ENCODE results near the gene DLG3.
A peak's percentile ranks its signal among the peaks of the same experiment; 100 is the strongest.

Gene DLG3

GRCh38 chrX:70424801-70425200 lies 19.8 kb upstream of the DLG3 start:
- CTCF ChIA-PET, result interaction anchor here (1.5 kb wide), 1 partner anchor 9 kb away, joined by 5 read pairs; no protein-coding TSS in a partner anchor
- no peak for DNase-seq (ENCODE audit: extremely low spot score)
- POLR2A ChIA-PET, result interaction anchor here (3.5 kb wide), 1 partner anchor 9 kb away, joined by 17 read pairs; no protein-coding TSS in a partner anchor
- TF ChIP-seq ELF4 (IDR thresholded peaks at IDR 0.05), result no peak
- TF ChIP-seq FOXK2 (IDR thresholded peaks at IDR 0.05), result no peak
- TF ChIP-seq FOXM1 (IDR thresholded peaks at IDR 0.05; ENCODE audit: borderline replicate concordance), result no peak
- no peak for TF ChIP-seq CTBP1 (IDR thresholded peaks at IDR 0.05; ENCODE audit: borderline replicate concordance)
- no peak for TF ChIP-seq ARNT (IDR thresholded peaks at IDR 0.05)
- TF ChIP-seq SP1 (IDR thresholded peaks at IDR 0.05), result no peak
- no peak for TF ChIP-seq BHLHE40 (IDR thresholded peaks at IDR 0.05; ENCODE audit: borderline replicate concordance)
- TF ChIP-seq TARDBP (IDR thresholded peaks at IDR 0.05), result no peak
- no peak for TF ChIP-seq LEF1 (IDR thresholded peaks at IDR 0.05; ENCODE audit: borderline replicate concordance)

- TF ChIP-seq NFRKB (IDR thresholded peaks at IDR 0.05), result no peak
- no peak for TF ChIP-seq L3MBTL2 (conservative IDR thresholded peaks at IDR 0.05)
- TF ChIP-seq LEF1 (IDR thresholded peaks at IDR 0.05; ENCODE audit: borderline replicate concordance), result no peak
- TF ChIP-seq FOXA1 (IDR thresholded peaks at IDR 0.05), result no peak
- TF ChIP-seq SP1 (IDR thresholded peaks at IDR 0.05), result no peak
- TF ChIP-seq HDGF (IDR thresholded peaks at IDR 0.05; ENCODE audit: borderline replicate concordance), result no peak
- TF ChIP-seq ZNF384 (IDR thresholded peaks at IDR 0.05), result no peak
- TF ChIP-seq TARDBP (IDR thresholded peaks at IDR 0.05), result no peak
- CTCF ChIA-PET, result no interaction called here
- POLR2A ChIA-PET, result no interaction called here
Measured at GRCh38 chrX:70426286-70427278, 18.1 kb upstream of the DLG3 start.

DNA sequence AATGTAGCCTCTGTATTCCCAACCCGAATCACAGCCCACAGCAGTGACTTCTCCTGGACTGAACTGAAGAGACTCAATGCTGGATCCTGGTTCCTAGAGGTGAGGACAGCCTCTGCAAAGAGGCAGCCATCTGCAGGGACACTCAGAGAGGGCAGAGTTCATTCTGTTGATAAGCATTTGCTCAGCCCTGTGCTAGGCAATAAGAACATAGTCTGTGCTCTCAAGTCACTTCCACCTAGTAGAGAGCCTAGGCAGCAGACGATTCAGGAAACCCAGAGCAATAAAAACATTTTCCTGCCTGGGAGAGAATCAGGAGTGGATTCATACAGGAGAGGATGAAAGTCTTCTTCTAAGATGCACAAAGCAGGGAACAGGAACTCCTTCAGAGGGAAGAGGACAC lies 17.3 kb upstream of the DLG3 start:
- DNase-seq (ENCODE audit: extremely low spot score), result no peak
- ChIA-PET CTCF (no interaction called here), POLR2A (no interaction called here)
- TF ChIP-seq FOXK2 (IDR thresholded peaks at IDR 0.05) (no peak), HDGF (IDR thresholded peaks at IDR 0.05; ENCODE audit: borderline replicate concordance) (no peak)

More at GRCh38 chrX:70426286-70427278, 18.1 kb upstream of the DLG3 start:
- DNase-seq (ENCODE audit: extremely low spot score), result no peak

- CTCF ChIA-PET, result no interaction called here
- TF ChIP-seq TARDBP (IDR thresholded peaks at IDR 0.05), result no peak
- TF ChIP-seq HDGF (IDR thresholded peaks at IDR 0.05; ENCODE audit: borderline replicate concordance), result no peak
- TF ChIP-seq ELF4 (IDR thresholded peaks at IDR 0.05), result no peak
- TF ChIP-seq SUZ12 (IDR thresholded peaks at IDR 0.05), result no peak
- no peak for TF ChIP-seq LEF1 (IDR thresholded peaks at IDR 0.05; ENCODE audit: borderline replicate concordance)
- TF ChIP-seq, protein P1, sequence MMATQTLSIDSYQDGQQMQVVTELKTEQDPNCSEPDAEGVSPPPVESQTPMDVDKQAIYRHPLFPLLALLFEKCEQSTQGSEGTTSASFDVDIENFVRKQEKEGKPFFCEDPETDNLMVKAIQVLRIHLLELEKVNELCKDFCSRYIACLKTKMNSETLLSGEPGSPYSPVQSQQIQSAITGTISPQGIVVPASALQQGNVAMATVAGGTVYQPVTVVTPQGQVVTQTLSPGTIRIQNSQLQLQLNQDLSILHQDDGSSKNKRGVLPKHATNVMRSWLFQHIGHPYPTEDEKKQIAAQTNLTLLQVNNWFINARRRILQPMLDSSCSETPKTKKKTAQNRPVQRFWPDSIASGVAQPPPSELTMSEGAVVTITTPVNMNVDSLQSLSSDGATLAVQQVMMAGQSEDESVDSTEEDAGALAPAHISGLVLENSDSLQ (IDR thresholded peaks at IDR 0.05), result no peak
- no peak for TF ChIP-seq FOXM1 (IDR thresholded peaks at IDR 0.05; ENCODE audit: borderline replicate concordance)
- POLR2A ChIA-PET, result no interaction called here
- no peak for DNase-seq (ENCODE audit: extremely low spot score)
Measured at GRCh38 chrX:70429759-70430158, 14.9 kb upstream of the DLG3 start.

DNA sequence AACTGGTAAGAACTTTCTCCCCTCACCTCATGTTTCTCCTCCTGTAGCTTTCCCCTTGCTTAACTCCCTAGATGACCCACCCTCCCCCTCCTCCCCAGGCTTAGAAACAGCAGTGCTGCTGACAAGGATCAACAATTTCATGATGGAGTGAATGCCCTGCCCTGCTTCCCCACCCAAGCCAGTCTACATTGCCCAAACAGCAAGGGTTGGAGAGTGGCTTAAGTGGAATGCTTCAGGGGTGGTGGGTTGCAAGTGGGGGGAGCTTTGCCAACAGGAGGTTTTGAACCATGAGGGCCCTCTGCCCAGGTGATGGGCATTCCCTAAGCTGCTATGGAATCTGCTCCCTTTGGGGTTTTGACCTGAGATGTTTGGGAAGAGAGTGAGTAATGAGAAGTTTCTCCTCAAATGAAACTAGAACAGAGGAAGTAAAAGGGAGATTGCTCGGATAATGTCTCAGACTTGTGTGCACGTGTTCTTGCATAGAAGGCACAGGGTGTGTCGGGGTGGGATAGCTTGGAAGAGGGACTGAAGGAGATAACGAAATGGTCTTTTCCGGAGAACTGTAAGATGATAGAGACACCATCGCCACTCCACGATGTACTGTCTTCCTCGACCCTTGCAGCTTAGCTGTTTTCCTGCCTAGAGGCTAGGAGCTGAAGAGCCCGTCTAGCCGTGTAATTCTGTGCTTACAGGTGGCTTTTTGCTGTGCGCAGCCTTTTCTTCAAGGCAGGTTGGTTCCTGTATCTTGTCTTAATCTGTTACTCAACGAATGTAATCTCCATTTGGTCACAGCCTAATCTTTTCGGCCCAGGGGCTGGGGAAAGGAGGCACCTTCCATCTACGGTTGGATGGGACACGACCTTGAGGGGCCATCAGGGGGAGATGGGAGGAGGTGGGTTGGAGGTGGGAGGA lies 11.4 kb upstream of the DLG3 start:
- POLR2A ChIA-PET, result interaction anchor here (0.6 to 1.5 kb wide), 8 partner anchors 9 to 196 kb away, joined by 3 to 17 read pairs (median 3); partner anchors contain the start of genes GDPD2, KIF4A and PDZD11
- no peak for DNase-seq (ENCODE audit: extremely low spot score)
- TF ChIP-seq ZNF384 (IDR thresholded peaks at IDR 0.05) (no peak), HDGF (IDR thresholded peaks at IDR 0.05; ENCODE audit: borderline replicate concordance) (no peak)
- CTCF ChIA-PET, result interaction anchor here (1.0 to 1.7 kb wide), 5 partner anchors 8 to 300 kb away, joined by 3 to 9 read pairs (median 4); partner anchors contain the start of genes GDPD2 and IGBP1

- peak; percentile 82 for DNase-seq (ENCODE audit: extremely low spot score)
- POLR2A ChIA-PET, result interaction anchor here (0.6 to 1.5 kb wide), 8 partner anchors 8 to 195 kb away, joined by 3 to 17 read pairs (median 3); partner anchors contain the start of genes GDPD2, KIF4A and PDZD11
- CTCF ChIA-PET, result interaction anchor here (0.6 to 1.7 kb wide), 6 partner anchors 9 to 301 kb away, joined by 3 to 9 read pairs (median 4); partner anchors contain the start of genes GDPD2 and IGBP1
- TF ChIP-seq FOXA1 (IDR thresholded peaks at IDR 0.05), result no peak
- no peak for TF ChIP-seq SP1 (IDR thresholded peaks at IDR 0.05)
- peak; percentile 87 for TF ChIP-seq L3MBTL2 (conservative IDR thresholded peaks at IDR 0.05)
- no peak for TF ChIP-seq HDGF (IDR thresholded peaks at IDR 0.05; ENCODE audit: borderline replicate concordance)
Measured at GRCh38 chrX:70433848-70434351, 10.7 kb upstream of the DLG3 start.

- ChIA-PET POLR2A (interaction anchor here (0.7 to 1.5 kb wide), 7 partner anchors 8 to 195 kb away, joined by 3 to 17 read pairs (median 3); partner anchors contain the start of genes GDPD2, KIF4A and PDZD11), CTCF (interaction anchor here (0.6 to 1.7 kb wide), 7 partner anchors 9 to 301 kb away, joined by 3 to 9 read pairs (median 4); partner anchors contain the start of genes GDPD2 and IGBP1)
- no peak for TF ChIP-seq CTBP1 (IDR thresholded peaks at IDR 0.05; ENCODE audit: borderline replicate concordance)
- TF ChIP-seq, protein P1 (IDR thresholded peaks at IDR 0.05), result no peak
- no peak for TF ChIP-seq FOXM1 (IDR thresholded peaks at IDR 0.05; ENCODE audit: borderline replicate concordance)
- no peak for TF ChIP-seq LEF1 (IDR thresholded peaks at IDR 0.05; ENCODE audit: borderline replicate concordance)
- TF ChIP-seq BHLHE40 (IDR thresholded peaks at IDR 0.05; ENCODE audit: borderline replicate concordance), result no peak
- TF ChIP-seq ZNF384 (IDR thresholded peaks at IDR 0.05), result no peak
- no peak for TF ChIP-seq ELF4 (IDR thresholded peaks at IDR 0.05)
- no peak for TF ChIP-seq FOXK2 (IDR thresholded peaks at IDR 0.05)
- TF ChIP-seq HDGF (IDR thresholded peaks at IDR 0.05; ENCODE audit: borderline replicate concordance), result no peak
- TF ChIP-seq NFRKB (IDR thresholded peaks at IDR 0.05), result no peak
- TF ChIP-seq L3MBTL2 (conservative IDR thresholded peaks at IDR 0.05), result no peak
- TF ChIP-seq ARNT (IDR thresholded peaks at IDR 0.05), result no peak
- no peak for TF ChIP-seq FOXA1 (IDR thresholded peaks at IDR 0.05)
- no peak for TF ChIP-seq SP1 (IDR thresholded peaks at IDR 0.05)
- peak; percentile 87 for DNase-seq (ENCODE audit: extremely low spot score)
Measured at GRCh38 chrX:70434352-70434866, 10.2 kb upstream of the DLG3 start.
